Measurements from ENCODE around the gene HASPIN.

The HASPIN gene

DNA sequence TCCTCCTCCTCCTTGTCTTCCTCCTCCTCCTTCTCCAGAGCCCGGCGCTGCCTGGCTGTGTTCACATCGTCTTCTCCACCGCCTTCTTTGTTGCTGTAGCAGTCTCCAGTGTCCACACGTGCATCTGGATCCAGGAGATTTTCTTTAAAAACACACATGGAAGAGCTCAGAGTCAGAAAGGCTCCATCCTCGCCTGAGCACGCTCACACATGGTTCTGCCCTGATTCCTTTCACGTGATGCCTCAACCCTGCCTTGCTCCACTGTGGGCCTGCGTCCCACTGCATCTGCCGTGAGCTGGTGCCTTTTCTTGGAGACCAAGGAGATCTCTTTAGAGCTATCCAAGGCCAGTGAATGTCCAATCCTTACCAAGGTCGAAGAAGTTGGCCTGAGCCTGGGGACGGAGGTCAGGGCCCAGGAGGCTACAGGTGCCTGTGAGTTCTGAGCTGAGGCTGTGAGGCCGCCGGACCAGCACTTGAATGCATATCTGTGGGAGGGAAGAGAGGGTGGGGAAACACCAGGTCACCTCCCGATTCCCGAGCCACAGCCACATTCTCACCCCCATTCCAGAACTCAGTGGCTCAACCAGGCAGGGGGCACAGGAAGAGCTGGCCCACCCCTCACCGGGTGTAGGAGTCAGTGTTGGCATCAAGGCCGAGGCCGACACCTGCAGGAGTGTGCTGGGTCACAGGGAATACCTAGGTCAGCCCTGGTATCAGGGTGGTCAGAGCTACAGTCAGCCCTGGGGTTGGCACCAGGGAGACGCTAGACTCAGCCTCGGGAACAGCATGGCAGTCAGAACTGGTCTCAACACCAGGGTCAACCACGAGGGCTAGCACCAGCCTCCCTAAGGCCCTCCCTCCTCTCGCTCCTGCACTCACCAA lies 37.6 kb downstream of the HASPIN start:
- H3K9ac ChIP-seq (ENCODE audit: low read length) = no peak overlapping the region
- no peaks in the 10 kb centered on the region for H3K9me3 ChIP-seq (ENCODE audit: control insufficient read depth, low read length)
- no peaks in the 10 kb centered on the region for H3K36me3 ChIP-seq (ENCODE audit: control insufficient read depth, insufficient read depth, low read length)
- no peaks in the 10 kb centered on the region for H3K27me3 ChIP-seq (ENCODE audit: control insufficient read depth, insufficient read depth, low read length)
- H3K4me3 ChIP-seq (ENCODE audit: low read length) = no peak overlapping the region
- H3K4me1 ChIP-seq (ENCODE audit: control insufficient read depth, insufficient read depth, low read length) = no peaks in the 10 kb centered on the region

DNA sequence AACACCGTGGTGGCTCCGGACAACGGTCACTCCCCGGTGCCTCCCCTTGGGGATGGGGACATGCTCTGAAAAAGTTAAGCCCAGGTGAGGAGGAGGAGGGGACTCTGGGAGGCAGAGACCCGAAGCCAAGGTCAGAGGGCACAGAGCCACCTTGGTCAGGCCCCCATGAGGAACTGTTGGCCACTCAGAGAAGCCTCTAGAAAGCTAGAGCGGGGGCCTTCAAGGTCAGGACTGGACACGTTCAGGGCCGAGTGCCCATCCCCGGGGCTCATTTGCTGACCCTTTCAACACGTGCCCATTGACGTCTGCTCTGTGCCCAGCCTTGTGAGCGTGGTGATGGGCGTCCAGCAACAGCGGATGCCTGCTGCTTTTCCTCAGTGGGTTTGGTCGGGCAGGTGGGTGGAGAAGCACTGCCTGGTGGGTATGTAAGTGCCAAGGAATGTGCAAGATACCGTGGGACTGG lies 38.2 kb downstream of the HASPIN start:
- H3K9ac ChIP-seq (ENCODE audit: low read length) = no peak overlapping the region
- H3K4me1 ChIP-seq (ENCODE audit: control insufficient read depth, insufficient read depth, low read length) = no peaks in the 10 kb centered on the region
- H3K36me3 ChIP-seq (ENCODE audit: control insufficient read depth, insufficient read depth, low read length) = no peaks in the 10 kb centered on the region
- H3K4me3 ChIP-seq (ENCODE audit: low read length) = no peak overlapping the region
- H3K9me3 ChIP-seq (ENCODE audit: control insufficient read depth, low read length) = no peaks in the 10 kb centered on the region
- H3K27me3 ChIP-seq (ENCODE audit: control insufficient read depth, insufficient read depth, low read length) = no peaks in the 10 kb centered on the region

DNA sequence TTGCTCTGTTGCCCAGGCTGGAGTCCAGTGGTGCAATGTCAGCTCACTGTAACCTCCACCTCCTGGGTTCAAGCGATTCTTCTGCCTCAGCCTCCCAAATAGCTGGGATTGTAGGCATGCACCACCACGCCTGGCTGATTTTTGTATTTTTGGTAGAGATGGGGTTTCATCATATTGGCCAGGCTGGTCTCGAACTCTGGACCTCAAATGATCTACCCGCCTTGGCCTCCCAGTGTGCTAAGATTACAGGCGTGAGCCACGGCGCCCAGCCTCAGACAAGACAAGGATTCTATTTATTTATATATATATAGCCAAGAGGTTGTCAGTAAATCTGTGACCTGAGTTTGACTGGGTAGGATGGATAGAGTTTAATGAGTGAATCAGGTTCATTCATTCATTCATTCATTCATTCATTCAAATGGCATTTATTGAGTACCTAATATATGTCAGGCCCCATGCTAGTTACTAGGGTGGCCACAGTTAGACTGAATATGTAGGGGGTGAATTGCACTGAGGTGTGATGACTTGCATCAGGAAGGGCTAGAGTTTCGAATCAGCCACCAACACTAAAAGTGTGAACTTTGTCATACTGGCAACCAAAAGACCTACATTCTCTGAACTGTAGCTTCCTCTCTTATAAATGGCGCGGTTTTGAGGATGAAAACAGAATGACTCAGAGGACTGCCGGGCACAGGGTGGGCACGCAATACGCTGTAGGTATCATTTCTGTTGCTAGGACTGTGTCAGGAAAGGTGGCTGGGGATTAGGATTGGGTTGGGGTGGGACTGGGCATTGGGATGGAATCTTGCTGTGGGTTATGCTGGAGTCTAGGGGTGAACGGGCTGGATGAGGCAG lies 39.4 kb downstream of the HASPIN start:
- Histone ChIP-seq H3K4me1 (ENCODE audit: control insufficient read depth, insufficient read depth, low read length) (no peaks in the 10 kb centered on the region), H3K4me3 (ENCODE audit: low read length) (no peak overlapping the region), H3K27me3 (ENCODE audit: control insufficient read depth, insufficient read depth, low read length) (no peaks in the 10 kb centered on the region), H3K9ac (ENCODE audit: low read length) (no peak overlapping the region), H3K36me3 (ENCODE audit: control insufficient read depth, insufficient read depth, low read length) (no peaks in the 10 kb centered on the region), H3K9me3 (ENCODE audit: control insufficient read depth, low read length) (no peaks in the 10 kb centered on the region)

- Histone ChIP-seq H3K4me1 (ENCODE audit: control insufficient read depth, insufficient read depth, low read length) (no peaks in the 10 kb centered on the region), H3K9ac (ENCODE audit: low read length) (no peak overlapping the region), H3K27me3 (ENCODE audit: control insufficient read depth, insufficient read depth, low read length) (no peaks in the 10 kb centered on the region), H3K9me3 (ENCODE audit: control insufficient read depth, low read length) (no peaks in the 10 kb centered on the region), H3K36me3 (ENCODE audit: control insufficient read depth, insufficient read depth, low read length) (no peaks in the 10 kb centered on the region), H3K4me3 (ENCODE audit: low read length) (no peak overlapping the region)
These were observed 40.1 kb downstream of the HASPIN start for GRCh38 chr17:3763777-3764170.

GRCh38 chr17:3765981-3766380 lies 42.3 kb downstream of the HASPIN start:
- Histone ChIP-seq H3K9ac (ENCODE audit: low read length) (no peak overlapping the region), H3K9me3 (ENCODE audit: control insufficient read depth, low read length) (no peaks in the 10 kb centered on the region), H3K4me3 (ENCODE audit: low read length) (no peak overlapping the region), H3K27me3 (ENCODE audit: control insufficient read depth, insufficient read depth, low read length) (no peaks in the 10 kb centered on the region), H3K36me3 (ENCODE audit: control insufficient read depth, insufficient read depth, low read length) (no peaks in the 10 kb centered on the region), H3K4me1 (ENCODE audit: control insufficient read depth, insufficient read depth, low read length) (no peaks in the 10 kb centered on the region)

GRCh38 chr17:3766779-3767178 lies 43.1 kb downstream of the HASPIN start:
- Histone ChIP-seq H3K36me3 (ENCODE audit: control insufficient read depth, insufficient read depth, low read length) (no peaks in the 10 kb centered on the region), H3K27me3 (ENCODE audit: control insufficient read depth, insufficient read depth, low read length) (peaks cover 2% of the 10 kb centered on the region), H3K9ac (ENCODE audit: low read length) (no peak overlapping the region), H3K4me3 (ENCODE audit: low read length) (no peak overlapping the region), H3K9me3 (ENCODE audit: control insufficient read depth, low read length) (no peaks in the 10 kb centered on the region), H3K4me1 (ENCODE audit: control insufficient read depth, insufficient read depth, low read length) (no peaks in the 10 kb centered on the region)

GRCh38 chr17:3768341-3768740 lies 44.6 kb downstream of the HASPIN start:
- Histone ChIP-seq H3K36me3 (ENCODE audit: control insufficient read depth, insufficient read depth, low read length) (no peaks in the 10 kb centered on the region), H3K4me3 (ENCODE audit: low read length) (no peak overlapping the region), H3K9ac (ENCODE audit: low read length) (no peak overlapping the region), H3K9me3 (ENCODE audit: control insufficient read depth, low read length) (no peaks in the 10 kb centered on the region), H3K27me3 (ENCODE audit: control insufficient read depth, insufficient read depth, low read length) (peaks cover 4% of the 10 kb centered on the region), H3K4me1 (ENCODE audit: control insufficient read depth, insufficient read depth, low read length) (no peaks in the 10 kb centered on the region)

DNA sequence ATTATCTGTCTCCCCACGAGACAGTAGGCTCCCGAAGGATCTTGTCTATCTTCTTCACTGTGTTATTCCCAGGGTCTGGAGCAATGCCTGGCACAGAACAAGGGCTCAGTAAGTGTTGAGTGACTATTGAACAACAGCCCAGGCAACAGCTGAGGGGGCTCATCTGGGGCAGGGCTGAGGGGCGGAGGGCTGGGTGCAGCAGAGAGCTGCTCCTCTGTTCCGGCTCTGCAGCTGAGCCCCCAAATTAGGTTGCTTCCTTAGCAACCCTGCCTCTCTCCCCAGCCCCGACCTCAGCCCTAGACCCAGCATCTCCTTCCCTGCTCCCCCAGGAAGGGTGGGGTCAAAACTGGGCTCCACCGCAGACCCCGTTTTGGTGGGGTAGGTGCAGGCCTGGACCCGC lies 45.1 kb downstream of the HASPIN start:
- Histone ChIP-seq H3K9me3 (ENCODE audit: control insufficient read depth, low read length) (no peaks in the 10 kb centered on the region), H3K36me3 (ENCODE audit: control insufficient read depth, insufficient read depth, low read length) (no peaks in the 10 kb centered on the region), H3K27me3 (ENCODE audit: control insufficient read depth, insufficient read depth, low read length) (peaks cover 4% of the 10 kb centered on the region), H3K4me1 (ENCODE audit: control insufficient read depth, insufficient read depth, low read length) (no peaks in the 10 kb centered on the region), H3K4me3 (ENCODE audit: low read length) (no peak overlapping the region), H3K9ac (ENCODE audit: low read length) (no peak overlapping the region)

- H3K36me3 ChIP-seq (ENCODE audit: control insufficient read depth, insufficient read depth, low read length) = no peaks in the 10 kb centered on the region
- H3K4me1 ChIP-seq (ENCODE audit: control insufficient read depth, insufficient read depth, low read length) = no peaks in the 10 kb centered on the region
- H3K9me3 ChIP-seq (ENCODE audit: control insufficient read depth, low read length) = no peaks in the 10 kb centered on the region
- no peak overlapping the region for H3K9ac ChIP-seq (ENCODE audit: low read length)
- no peak overlapping the region for H3K4me3 ChIP-seq (ENCODE audit: low read length)
- peaks cover 4% of the 10 kb centered on the region for H3K27me3 ChIP-seq (ENCODE audit: control insufficient read depth, insufficient read depth, low read length)
These were observed 46.8 kb downstream of the HASPIN start for GRCh38 chr17:3770466-3770865.

GRCh38 chr17:3771140-3771539 lies 47.4 kb downstream of the HASPIN start:
- Histone ChIP-seq H3K9me3 (ENCODE audit: control insufficient read depth, low read length) (no peaks in the 10 kb centered on the region), H3K9ac (ENCODE audit: low read length) (no peak overlapping the region), H3K4me3 (ENCODE audit: low read length) (no peak overlapping the region), H3K36me3 (ENCODE audit: control insufficient read depth, insufficient read depth, low read length) (no peaks in the 10 kb centered on the region), H3K4me1 (ENCODE audit: control insufficient read depth, insufficient read depth, low read length) (no peaks in the 10 kb centered on the region), H3K27me3 (ENCODE audit: control insufficient read depth, insufficient read depth, low read length) (peaks cover 4% of the 10 kb centered on the region)

DNA sequence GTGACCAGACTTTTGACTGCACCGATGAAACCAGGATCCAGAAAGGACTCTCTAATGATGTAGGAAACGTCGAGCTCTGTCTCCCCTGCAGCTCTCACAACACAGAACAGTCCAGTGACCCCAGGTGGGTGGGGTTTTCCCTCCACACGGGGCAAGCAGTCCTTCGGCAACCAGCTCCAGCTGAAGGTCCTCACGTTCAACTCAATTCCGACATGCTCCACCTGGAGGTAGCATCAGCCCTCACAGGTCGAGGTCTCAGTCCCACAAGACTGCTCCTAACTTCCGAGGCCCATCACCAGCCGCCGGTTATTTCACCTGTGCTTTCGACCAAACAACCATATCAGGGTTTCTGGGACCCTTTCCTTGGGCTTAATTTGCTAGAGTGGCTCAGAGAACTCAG lies 49.1 kb downstream of the HASPIN start:
- Histone ChIP-seq H3K9ac (ENCODE audit: low read length) (no peak overlapping the region), H3K36me3 (ENCODE audit: control insufficient read depth, insufficient read depth, low read length) (no peaks in the 10 kb centered on the region), H3K4me3 (ENCODE audit: low read length) (no peak overlapping the region), H3K9me3 (ENCODE audit: control insufficient read depth, low read length) (no peaks in the 10 kb centered on the region), H3K4me1 (ENCODE audit: control insufficient read depth, insufficient read depth, low read length) (no peaks in the 10 kb centered on the region), H3K27me3 (ENCODE audit: control insufficient read depth, insufficient read depth, low read length) (peaks cover 4% of the 10 kb centered on the region)

DNA sequence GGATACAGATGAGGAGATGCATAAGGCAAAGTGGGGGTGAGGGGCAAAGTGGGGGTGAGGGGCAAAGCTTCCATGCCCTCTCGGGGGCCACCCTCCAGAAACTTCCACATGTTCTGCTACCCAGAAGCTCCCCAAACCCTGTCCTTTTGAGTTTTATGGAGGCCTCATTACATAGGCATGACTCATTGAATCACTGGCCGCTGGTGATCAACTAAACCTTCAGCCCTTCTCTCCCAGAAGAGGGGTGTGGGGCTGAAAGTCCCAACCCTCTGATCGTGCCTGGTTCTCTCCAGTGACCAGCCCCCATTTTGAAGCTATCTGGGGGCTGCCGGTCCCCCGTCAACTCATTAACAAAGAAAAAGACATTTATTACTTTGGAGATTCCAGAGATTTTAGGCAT lies 49.8 kb downstream of the HASPIN start:
- H3K4me1 ChIP-seq (ENCODE audit: control insufficient read depth, insufficient read depth, low read length) = no peaks in the 10 kb centered on the region
- H3K27me3 ChIP-seq (ENCODE audit: control insufficient read depth, insufficient read depth, low read length) = peaks cover 4% of the 10 kb centered on the region
- H3K9me3 ChIP-seq (ENCODE audit: control insufficient read depth, low read length) = no peaks in the 10 kb centered on the region
- no peak overlapping the region for H3K9ac ChIP-seq (ENCODE audit: low read length)
- H3K4me3 ChIP-seq (ENCODE audit: low read length) = no peak overlapping the region
- H3K36me3 ChIP-seq (ENCODE audit: control insufficient read depth, insufficient read depth, low read length) = no peaks in the 10 kb centered on the region
